RPMI7951 (cell line): ENCODE results near the gene NFKBIZ. TPM values are rescaled to one million over a fixed set of nuclear protein-coding genes. Genes with fewer than 3 reads are reported as not detected.

Experiments used
- DNase-seq: peaks from one replicate; pipeline ENCODE4 v3.0.0-alpha.2; 2012; ENCODE audit warnings: low read depth
- total RNA-seq: library from RNA; depleted of rRNA; stranded (reverse); fragments of >200 nt; shearing (Covaris generic); gene quantifications from 2 replicates; pipeline ENCODE4 v1.2.3, GENCODE V29; 2014

NFKBIZ gene
- total RNA-seq, 1 experiment from 2014 or later = 9.5 TPM

DNA sequence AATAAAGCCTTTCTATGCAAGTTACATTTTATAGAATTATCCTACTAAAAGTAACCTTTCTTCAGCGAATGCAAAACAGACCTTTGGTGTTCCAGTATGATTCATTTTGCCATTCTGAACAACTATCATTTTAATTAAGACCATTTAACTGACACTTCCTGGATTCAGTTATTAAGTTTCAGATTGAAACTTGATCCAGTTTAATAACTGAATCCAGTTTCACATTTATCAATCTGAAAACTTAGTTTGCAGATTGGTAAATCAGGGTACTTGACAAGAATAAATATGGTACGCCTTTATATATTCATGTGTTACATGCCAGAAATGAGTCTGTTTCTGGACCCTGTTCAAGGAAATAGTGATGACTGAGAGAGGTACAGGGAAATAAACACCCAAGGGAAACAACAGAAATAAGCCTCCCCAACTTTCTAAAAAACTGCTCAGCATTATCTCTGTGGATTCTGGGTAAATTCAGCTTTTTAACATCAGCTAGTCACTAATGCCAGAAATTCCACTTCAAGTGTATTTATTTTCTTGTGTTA, 23.3 kb upstream of the NFKBIZ start:
- DNase-seq = no peak

GRCh38 chr3:101827211-101828174, 21.8 kb upstream of the NFKBIZ start:
- peak; percentile 86 for DNase-seq

DNA sequence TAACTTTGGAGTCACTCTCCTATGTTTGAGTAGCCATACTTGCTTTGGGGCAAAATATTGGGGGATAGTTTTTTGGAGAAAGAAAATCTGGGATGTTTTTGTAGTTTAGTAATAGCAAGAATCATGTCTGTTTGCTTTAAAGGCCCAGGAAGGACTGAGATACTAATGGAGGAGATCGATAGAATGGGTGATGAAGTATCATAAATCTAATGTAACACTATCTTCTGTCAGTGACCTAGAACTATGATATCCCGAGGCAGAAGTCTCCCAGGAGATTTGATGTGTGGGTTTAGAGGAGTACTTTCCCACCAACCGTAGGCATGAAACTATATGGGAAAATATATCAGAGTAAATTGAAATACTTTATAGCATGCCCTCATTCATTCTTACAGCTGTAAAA, 21.0 kb upstream of the NFKBIZ start:
- DNase-seq = no peak

- DNase-seq = peak; percentile 63
These were observed 20.4 kb upstream of the NFKBIZ start for GRCh38 chr3:101828691-101829436.

DNA sequence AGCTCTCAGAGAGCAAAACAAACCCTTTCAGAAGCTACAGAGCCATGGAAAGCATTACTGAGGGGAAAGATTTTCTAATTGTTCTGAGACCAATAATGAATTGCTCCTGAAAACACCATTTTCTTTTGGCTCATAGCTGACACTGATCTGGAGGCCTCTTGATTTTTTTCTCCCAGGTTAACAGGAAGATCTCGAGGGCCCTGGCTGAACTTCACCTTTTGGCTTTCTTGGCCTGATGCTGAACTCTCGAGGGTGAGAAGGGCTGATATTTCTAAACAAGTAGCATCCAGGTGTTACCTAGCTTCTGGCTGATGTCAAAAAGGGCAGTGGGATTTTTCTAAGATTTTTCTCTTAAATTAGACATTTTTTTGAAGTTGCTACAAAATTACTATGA, 19.9 kb upstream of the NFKBIZ start:
- DNase-seq = no peak

GRCh38 chr3:101829874-101830273, 19.4 kb upstream of the NFKBIZ start:
- DNase-seq = no peak

DNA sequence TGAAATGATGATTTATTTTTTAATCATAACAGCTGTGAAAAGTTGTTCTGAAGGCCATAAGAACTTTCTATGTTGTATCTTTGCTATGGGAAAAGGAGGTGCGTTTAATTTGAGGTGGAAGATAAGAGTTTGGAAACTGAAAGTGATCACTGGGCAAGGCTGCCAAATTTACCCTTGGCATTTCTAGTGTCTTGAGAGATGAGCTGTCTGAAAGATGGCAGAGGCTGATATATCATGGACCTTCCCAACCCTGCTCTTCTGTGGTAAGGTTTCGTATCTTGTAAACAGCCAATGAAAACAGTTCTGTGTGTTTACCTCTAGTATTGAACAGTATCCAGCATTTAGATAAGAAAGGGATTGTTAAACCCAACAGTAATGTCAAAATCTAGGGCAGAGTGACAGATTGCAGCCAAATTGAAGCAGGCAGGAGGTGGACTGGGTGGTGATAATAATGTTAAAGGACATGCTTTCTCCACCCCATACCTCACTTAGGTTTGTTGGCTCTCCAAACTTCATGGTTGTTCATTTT, 15.8 kb upstream of the NFKBIZ start:
- no peak for DNase-seq

GRCh38 chr3:101835676-101836075, 13.6 kb upstream of the NFKBIZ start:
- no peak for DNase-seq

DNA sequence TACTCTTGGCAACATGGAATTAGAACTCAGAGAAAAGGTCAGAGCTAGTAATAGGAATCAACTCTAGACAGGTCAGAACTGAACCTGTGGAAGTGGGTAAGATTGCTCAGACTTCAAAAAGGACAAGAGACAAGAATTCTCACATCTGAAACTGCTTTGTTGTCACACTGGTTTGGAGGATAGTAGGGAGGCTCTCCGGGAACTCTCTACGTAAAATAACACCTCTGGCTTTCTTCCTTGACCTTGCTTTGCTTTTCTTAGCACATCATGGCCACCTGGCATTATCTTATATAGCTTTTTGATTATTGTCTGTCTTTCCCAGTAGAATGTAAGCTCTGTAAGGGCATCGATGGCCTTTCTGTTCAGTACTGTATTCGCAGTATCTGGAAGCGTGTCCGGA, 13.2 kb upstream of the NFKBIZ start:
- no peak for DNase-seq

DNA sequence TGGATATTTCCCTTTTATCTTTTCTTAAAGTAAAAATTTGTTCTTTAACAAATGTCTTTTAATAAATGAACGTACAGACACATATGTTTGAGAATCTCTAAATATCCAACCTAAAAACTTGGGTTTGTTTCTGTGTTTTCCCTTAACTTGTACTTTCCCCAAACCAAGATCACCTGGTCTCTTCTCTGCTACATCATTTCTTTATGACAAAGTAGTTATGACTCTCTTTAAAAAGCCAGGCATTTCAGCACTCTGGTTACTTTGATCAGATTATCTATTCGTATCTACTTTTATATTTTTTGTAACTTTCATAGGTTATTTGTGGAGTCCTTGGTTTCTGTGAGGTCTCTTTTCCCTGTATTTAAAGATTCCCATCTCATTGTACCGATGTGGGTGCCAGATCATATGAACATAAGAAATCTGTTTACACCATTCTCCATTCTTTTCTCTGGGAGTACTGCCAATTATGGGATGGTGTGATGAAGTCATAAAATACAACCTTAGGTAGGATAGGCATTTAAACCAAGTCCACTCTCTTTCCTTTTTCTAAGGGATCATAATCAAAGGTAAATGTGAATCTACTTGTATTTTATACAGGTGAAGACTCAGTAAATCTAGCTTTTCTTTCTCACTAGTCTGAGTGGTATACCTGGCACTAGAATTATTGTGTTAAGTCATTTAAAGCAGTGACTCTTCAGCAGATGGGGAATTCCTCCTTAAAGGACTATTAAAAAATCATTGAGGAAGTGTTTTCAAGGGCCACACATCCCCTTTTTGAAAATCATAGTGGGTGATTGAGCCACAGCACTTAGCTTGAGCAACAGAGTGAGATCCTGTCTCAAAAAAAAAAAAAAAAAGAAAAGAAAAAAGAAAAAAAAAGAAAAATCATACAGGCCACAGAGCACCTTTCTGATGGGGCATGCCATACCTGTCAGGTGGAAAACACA, 12.4 kb upstream of the NFKBIZ start:
- peak; percentile 47 for DNase-seq

DNA sequence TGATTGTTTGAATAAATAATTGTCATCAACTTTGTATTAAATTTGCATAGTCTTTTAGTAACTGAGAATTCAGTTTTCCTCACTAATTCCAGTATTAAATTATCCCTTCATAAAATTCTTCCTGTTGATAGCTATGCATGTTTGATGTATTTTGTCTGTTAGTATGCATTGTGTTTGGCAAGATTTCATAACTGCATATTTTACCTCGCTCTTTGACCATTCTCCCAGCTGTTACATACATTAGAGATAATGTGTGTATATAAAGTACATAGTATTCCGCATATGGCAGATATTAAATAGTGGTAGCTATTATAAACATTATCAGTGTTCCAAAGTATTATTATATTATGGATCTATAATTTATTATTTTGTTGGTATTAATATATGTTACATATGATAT, 10.6 kb upstream of the NFKBIZ start:
- no peak for DNase-seq

- DNase-seq = no peak
These were observed 9.2 kb upstream of the NFKBIZ start for GRCh38 chr3:101840066-101840465.

- peak; percentile 69 for DNase-seq
These were observed 6.9 kb upstream of the NFKBIZ start for GRCh38 chr3:101842245-101842934.

DNA sequence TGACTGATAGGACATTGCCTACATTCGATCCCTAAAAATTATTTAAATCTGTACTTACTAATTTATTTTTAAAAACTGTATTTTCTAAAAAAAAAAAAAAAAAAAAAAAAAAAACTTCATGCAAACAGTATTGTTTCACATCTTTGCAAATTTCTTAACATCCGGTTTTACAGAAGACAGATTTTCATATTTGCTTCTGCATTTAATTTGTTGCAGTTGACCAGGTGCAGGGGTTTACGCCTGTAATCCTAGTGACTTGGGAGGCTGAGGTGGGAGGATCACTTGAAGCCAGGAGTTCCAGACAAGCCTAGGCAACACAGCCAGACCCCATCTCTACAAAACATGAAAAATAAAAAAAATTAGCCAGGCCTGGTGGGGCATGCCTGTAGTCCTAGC, 6.4 kb upstream of the NFKBIZ start:
- DNase-seq = no peak

DNA sequence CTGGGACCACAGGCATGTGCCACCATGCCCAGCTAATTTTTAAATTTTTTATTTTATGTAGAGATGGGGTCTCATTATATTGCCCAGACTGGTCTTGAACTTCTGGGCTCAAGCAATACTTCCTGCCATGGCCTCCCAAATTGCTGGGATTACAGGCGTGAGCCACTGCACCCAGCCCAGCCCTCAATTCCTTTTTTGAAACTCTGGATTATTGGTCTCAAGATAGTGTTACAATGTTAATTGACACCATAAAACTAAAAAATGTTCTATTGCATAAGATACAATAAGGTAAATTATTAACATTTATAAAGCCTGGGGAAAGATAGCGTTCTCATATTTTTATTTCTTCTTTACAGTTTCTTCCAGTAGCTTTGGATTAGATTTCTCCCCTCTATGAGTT, 3.9 kb upstream of the NFKBIZ start:
- DNase-seq = no peak

- no peak for DNase-seq
These were observed 2.6 kb upstream of the NFKBIZ start for GRCh38 chr3:101846709-101847108.

DNA sequence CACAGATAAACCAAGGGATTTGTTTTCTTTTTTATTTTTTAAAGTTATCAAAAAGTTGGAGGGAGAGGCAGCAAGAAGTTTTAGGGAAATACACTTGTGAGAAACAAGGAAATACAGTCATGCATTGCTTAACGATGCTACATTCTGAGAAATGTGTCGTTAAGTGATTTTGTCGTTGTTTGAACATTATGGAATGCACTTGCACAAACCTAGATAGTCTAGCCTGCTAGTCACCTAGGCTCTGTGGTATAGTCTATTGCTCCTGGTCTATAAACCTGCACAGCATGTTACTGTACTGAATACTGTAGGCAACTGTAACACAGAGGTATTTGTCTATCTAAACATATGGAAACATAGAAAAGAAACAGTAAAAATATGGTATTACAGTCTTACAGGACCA, 2.0 kb upstream of the NFKBIZ start:
- DNase-seq = no peak

DNA sequence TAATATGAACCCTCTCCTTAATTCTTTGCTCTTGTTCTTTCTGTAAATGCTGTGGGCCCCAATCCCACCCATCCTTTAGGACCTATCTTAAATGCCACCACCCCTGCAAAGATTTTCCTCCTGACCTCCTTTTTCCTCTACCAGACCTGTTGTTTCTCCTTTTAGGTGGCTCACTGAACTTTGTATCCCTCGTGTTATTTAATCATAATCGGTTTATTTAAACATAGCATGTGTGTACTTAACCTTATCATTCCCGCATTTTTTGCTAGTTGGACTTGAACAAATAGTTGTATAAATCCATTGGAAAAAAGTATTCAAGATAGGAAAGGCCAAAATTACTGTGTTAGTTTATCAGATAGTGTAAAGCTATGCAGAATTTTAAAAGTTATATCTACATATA, 988 bp upstream of the NFKBIZ start:
- DNase-seq = no peak

DNA sequence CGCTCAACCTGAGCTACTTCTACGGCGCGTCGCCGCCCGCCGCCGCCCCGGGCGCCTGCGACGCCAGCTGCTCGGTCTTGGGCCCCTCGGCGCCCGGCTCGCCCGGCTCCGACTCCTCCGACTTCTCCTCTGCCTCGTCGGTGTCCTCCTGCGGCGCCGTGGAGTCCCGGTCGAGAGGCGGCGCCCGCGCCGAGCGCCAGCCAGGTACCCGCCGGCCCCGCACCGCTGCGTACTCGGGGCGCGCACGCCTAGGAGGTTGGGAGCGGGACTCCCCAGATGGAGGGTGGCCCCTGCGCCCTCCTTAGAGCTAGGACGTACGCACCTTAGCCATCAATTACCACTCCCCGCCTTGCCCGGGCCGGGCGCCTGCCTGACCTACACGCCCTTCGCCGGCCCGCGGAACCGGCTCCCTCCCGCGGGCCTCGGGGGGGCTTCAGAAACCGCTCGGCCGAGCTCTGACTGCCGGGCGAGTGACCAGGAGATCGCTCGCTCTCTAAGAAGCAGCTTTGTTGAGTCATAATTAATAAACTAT, 466 bp downstream of the NFKBIZ start:
- DNase-seq = no peak
